ENCODE measurements around the gene LAT.

DNA sequence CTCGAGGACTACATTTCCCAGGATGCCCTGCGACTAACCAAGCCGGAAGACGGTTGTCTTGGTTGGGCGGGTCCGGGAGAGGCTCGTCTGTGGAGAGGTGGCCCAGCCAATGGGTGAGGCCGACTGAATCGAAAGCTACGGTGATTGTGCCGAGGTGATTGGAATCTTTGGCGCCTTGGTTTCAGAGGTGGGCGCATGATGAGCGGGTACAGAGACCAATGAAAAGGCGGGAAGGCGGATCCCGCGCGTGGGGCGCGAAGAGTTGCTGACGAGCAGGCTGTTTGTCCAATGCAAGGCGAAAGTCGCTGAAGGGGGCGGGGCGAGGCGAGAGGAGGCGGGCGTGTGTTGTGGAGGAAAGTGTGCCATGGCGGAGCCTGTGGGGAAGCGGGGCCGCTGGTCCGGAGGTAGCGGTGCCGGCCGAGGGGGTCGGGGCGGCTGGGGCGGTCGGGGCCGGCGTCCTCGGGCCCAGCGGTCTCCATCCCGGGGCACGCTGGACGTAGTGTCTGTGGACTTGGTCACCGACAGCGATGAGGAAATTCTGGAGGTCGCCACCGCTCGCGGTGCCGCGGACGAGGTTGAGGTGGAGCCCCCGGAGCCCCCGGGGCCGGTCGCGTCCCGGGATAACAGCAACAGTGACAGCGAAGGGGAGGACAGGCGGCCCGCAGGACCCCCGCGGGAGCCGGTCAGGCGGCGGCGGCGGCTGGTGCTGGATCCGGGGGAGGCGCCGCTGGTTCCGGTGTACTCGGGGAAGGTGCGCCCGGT lies 34.0 kb upstream of the LAT start, which contains the start of gene NFATC2IP:
- TF ChIP-seq CTCF (IDR thresholded peaks at IDR 0.05; ENCODE audit: low read length) (no peak), EZH2phosphoT487 (IDR thresholded peaks at IDR 0.05; ENCODE audit: low read length) (no peak), EZH2 (optimal IDR thresholded peaks at IDR 0.05; ENCODE audit: low read depth, low read length) (no peak)

All from MM.1S (cell line).